Activated naive CD4-positive, alpha-beta T cell treated with anti-CD3 and anti-CD28 coated beads, Interleukin-2, amount 50 U/mL, for 72 hours (primary cell): Measurements from ENCODE around the gene SEC31A. TPM values are rescaled to one million over a fixed set of nuclear protein-coding genes. Genes with fewer than 3 reads are reported as not detected.

ENCODE experiments used
- ATAC-seq, 2 donors: fragments of 150-1000 bp; cut with Tn5 transposase; 2 replicates each; pipeline ENCODE4 v1.10.0; 2021; ENCODE audit warnings: mild to moderate bottlenecking in 2 of 2, moderate library complexity in 2 of 2
- DNase-seq, 2 donors: peaks; one replicate each; pipeline ENCODE4 v3.0.0; 2021 to 2022; ENCODE audit warnings: low spot score in 2 of 2
- H3K27ac Mint-ChIP-seq, 2 donors: one replicate each; pipeline ENCODE4 v1.8.0; 2022; ENCODE audit warnings: mild to moderate bottlenecking in 2 of 2, mixed read lengths in 2 of 2
- H3K36me3 Mint-ChIP-seq, 2 donors: one replicate each; pipeline ENCODE4 v1.8.0; 2022; ENCODE audit warnings: mixed read lengths in 2 of 2
- H3K9me3 Mint-ChIP-seq, 2 donors: one replicate each; pipeline ENCODE4 v1.8.0; 2022; ENCODE audit warnings: mixed read lengths in 2 of 2
- total RNA-seq, 2 donors: library from RNA; stranded (reverse); gene quantifications; one replicate each; pipeline ENCODE4 v1.2.3, GENCODE V29; 2022

The SEC31A gene
- total RNA-seq, 2 donors from 2014 or later: 93.9 to 124 TPM

DNA sequence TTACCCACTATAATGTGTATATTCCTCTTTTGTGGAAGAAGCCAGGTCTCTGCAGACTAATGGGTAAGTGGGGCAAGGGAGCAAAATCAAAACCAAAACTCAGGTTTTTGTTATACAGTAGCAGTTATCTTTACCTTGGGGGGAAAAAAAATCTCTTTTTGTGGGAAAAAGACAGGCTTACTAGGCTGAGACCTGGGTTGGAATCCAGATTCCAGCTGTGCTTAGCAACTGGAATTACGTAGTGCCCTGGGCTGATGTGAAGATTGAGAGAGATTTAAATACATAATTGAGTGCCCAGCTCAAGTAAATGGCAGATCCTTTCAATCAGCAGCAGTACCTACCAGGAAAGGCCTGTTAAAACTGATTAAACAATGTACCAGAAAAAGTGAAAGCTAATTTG is 76.9 kb downstream of the SEC31A start:
- DNase-seq: no peak
- Mint-ChIP-seq H3K36me3 (peaks cover 6 to 11% of the 10 kb centered on the region in 2 donors), H3K9me3 (no peaks in the 10 kb centered on the region), H3K27ac (no peak overlapping the region)
- no peak for ATAC-seq

DNA sequence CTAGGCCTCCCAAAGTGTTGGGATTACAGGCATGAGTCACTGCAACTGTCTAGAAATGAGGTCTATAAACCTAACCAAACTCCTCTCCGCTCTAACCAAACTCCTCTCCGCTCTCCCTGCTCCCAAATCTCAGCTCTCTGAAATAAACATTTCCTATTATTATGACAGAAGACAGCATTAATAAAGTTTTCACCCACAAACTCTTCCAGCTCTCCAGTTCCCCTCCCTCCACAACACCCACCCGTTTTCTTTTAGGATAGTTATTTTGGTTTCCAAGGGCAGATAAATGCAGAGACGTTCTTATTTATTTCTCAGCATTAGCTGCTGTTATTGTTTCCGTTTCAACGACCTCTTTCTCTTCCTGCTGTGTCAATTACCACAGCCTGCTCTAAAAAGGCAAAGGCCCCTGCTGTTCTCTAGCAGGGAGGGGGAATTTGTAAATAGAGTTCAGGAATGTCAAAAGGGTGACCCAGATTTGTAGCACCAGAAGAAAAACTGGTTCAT is 79.1 kb downstream of the SEC31A start:
- DNase-seq (no peak), ATAC-seq (no peak)
- Mint-ChIP-seq H3K9me3 (no peaks in the 10 kb centered on the region), H3K27ac (no peak overlapping the region), H3K36me3 (no peaks in the 10 kb centered on the region)

DNA sequence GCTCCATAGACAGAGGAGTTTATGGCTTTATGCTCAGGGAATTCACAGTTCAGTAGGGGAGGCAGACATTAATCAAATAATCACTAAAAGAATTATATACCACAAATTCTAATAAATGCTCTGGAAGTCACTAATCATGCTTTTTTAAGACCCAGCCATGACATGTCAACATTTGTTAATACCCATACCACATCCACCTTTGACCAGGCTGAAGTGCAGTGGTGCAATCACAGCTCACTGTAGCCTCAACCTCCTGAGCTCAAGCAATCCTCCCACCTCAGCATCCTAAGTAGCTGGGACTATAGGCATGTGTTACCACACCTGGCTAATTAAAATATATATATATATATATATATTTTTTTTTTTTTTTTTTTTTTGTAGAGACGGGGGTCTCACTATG is 79.6 kb downstream of the SEC31A start:
- H3K27ac Mint-ChIP-seq: no peak overlapping the region
- ATAC-seq (no peak), DNase-seq (no peak)
- H3K36me3 Mint-ChIP-seq: no peaks in the 10 kb centered on the region
- no peaks in the 10 kb centered on the region for H3K9me3 Mint-ChIP-seq

DNA sequence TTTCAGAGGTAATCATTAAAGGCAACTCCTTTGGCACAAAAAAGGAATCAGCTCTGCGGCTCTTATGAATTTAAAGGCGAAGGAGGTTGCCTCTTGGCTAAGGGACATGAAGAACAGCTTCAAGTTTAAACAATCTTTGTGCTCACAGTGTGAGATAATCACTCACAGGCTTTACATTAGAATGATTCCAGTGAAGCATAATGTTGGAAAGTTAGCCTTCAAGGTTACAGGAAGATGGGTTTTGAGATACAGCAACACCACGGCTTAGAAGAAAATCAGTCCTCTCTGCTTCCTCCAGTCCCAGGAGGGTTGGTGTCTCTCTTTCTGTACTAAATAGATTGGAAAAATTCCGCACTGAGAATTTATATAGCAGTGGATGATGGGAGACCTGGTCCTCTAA is 80.8 kb downstream of the SEC31A start:
- Mint-ChIP-seq H3K27ac (no peak overlapping the region), H3K9me3 (no peaks in the 10 kb centered on the region), H3K36me3 (no peaks in the 10 kb centered on the region)
- ATAC-seq (no peak), DNase-seq (no peak)

DNA sequence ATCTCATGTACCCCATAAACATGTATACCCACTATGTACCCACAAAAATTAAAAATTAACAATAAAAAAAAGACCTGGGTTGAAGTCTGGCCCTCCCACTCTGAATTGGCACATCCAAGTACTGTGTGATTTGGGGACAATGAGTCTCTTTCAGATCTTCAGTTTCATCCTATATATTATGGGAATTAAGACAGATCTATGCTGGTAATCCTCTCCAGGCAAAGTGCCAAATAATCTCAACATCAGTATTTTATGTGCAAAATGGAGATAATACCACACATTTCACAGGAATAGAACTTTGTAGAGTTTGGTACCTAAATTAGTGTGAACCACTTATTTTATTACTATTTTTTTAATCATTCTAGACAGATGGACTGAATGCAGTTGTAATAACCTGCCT is 81.3 kb downstream of the SEC31A start:
- Mint-ChIP-seq H3K27ac (no peak overlapping the region), H3K9me3 (no peaks in the 10 kb centered on the region), H3K36me3 (no peaks in the 10 kb centered on the region)
- DNase-seq (no peak), ATAC-seq (no peak)

DNA sequence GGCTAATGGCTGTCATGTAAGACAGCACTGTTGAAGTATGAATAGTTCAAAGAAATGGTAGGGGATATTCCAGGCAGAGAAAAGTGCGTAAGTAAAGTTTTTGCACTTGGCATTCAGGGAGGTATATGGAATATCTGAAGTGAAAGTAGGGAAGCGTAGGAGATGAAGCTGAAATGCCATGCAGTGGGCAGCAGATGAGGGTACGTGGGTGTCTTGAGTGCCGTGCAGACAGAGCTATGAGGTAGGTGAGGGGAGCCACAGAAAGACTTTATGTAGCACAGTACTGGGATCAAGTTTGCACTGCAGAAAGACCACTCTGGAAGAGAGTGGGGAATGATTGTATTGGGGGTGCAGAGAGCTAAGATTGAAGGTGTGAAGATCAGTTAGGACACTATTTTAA is 87.2 kb downstream of the SEC31A start:
- ATAC-seq (no peak), DNase-seq (no peak)
- Mint-ChIP-seq H3K9me3 (no peaks in the 10 kb centered on the region), H3K36me3 (no peaks in the 10 kb centered on the region), H3K27ac (no peak overlapping the region)

DNA sequence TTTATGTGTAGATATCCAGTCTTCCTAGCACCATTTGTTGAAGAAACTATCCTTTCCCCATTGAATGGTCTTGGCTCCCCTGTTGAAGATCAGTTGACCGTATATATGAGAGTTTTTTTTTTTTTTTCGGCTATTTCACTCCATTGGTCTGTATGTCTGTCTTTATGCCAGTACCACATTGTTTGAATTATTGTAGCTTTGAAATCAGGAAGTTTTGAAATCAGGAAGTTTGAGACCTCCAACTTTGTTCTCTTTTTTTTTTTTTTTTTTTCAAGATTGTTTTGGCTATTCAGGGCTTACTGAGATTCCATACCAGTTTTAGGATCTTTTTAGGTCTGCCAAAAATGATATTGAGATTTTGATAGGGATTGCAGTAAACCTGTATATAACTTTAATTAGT is 88.0 kb downstream of the SEC31A start:
- H3K9me3 Mint-ChIP-seq: no peaks in the 10 kb centered on the region
- no peaks in the 10 kb centered on the region for H3K36me3 Mint-ChIP-seq
- ATAC-seq: no peak
- H3K27ac Mint-ChIP-seq: no peak overlapping the region
- no peak for DNase-seq

DNA sequence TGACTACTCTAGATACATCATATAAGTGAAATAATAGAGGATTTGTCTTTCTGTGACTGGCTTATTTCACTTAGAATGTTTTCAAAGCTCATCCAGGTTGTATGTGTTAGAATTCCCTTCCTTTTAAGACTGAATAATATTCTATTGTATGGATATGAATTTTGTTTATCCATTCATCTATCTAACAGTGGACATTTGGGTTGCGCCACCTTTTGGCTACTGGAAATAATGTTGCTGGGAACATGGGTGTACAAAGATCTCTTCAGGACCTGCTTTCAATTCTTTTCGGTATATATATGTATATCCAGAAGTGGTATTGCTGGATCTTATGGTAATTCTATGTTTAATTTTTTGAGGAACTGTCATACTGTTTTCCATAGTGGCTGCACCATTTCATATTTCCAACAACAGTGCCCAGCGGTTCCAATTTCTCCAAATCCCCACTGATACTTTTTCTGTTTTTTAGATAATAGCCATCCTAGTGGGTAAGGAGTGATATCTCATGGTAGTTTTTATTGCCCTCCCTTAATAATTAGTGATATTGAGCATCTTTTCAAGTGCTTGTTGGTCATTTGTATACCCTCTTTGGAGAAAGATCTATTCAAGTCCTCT is 88.9 kb downstream of the SEC31A start:
- Mint-ChIP-seq H3K9me3 (no peaks in the 10 kb centered on the region), H3K36me3 (no peaks in the 10 kb centered on the region), H3K27ac (no peak overlapping the region)
- DNase-seq (no peak), ATAC-seq (no peak)

DNA sequence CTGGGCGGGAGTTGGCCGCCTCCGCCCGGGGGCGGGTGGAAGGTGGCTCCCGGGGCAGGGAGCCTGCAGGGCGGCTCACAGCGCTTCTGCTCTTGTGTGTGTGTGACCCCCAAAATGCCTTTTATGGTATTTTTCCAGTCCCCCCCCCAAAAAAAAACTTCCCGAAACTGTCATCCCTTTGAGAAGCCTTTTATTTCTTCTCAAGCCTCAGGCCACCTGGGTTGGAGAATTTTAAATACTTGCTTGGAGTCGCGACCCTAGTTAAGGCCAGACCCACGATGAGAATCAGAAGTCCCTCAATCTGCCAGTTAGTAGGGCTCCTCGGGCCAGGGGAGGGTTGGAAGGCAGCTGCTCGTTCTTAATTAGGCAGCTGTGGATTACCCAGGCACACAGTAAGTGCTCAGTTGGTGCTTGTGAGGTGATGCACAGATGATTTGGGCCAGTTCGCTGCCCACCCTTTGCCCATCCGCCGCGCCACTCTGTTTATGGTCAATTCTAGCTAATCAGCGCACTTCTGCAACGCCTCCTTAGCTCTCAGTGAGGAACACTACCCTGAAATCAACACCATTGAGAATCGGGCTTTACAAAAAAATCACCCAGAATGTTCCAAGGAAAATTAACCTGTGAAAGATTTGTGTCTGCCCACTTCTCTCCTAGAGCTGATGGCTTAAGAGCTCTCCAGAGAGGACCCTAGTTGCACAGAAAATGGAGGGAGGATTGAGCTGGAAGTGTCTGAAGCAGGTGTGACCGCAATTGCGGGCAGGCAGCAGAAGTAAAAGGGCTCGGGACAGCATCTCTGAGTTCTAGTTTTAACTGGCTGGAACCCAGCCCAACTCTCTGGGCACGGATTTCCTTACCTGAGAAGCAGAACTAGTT is 91.7 kb downstream of the SEC31A start:
- H3K36me3 Mint-ChIP-seq: no peaks in the 10 kb centered on the region
- ATAC-seq: peak; percentile 15 to 29
- H3K27ac Mint-ChIP-seq: no peak overlapping the region
- H3K9me3 Mint-ChIP-seq: no peaks in the 10 kb centered on the region
- no peak for DNase-seq

DNA sequence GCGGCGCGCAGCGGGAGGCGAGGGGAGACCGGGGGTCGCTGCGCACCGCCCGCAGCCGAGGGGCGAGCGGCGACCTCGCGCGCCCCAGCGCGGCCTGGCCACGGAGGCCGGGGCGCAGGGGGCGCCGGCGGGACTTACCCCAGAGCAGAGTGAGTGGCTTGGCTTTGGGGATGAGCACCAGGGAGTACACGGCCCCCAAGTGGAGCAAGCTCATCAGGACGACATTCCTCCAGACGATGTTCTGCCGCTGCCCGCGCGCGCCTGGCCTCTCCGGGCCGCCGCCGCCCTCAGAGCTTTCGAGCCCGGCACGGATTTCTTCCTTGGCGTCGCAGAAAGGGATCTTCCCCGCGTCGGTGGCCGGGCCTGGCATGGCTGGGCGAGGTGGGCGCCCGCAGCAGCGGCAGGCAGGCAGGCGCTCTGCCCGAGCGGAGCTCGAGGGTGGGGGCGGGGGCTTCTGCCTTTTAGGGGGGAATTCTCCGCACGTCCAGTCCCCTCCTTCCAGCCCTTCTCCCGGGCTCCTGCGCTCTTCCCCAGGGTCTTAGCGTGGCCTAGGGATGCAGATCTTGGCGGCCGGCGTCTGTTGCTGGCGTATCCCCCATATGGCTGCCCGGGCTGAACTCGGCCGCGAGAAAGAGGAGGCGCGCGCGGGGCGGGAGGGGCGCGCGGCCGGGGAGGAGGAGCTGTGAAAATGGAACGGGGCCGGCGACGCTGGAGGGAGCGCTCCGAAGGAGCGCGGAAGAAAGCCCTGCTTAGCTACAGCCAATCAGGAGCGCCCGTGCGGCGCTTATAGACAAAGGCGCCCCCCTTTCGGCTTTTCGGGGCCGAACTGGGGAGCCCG is 92.6 kb downstream of the SEC31A start, which contains the start of gene SCD5:
SCD5 (minus strand) TSS at position 629 of the 838 bp plus-strand sequence; CDS start at position 370, 259 bp downstream.
- H3K9me3 Mint-ChIP-seq: no peaks in the 10 kb centered on the region
- H3K27ac Mint-ChIP-seq: no peak within 1 kb of the TSS
- DNase-seq (peak in 1 of 2 donors; percentile 57), ATAC-seq (peak; percentile 85 to 96)
- no peaks in the 10 kb centered on the region for H3K36me3 Mint-ChIP-seq

DNA sequence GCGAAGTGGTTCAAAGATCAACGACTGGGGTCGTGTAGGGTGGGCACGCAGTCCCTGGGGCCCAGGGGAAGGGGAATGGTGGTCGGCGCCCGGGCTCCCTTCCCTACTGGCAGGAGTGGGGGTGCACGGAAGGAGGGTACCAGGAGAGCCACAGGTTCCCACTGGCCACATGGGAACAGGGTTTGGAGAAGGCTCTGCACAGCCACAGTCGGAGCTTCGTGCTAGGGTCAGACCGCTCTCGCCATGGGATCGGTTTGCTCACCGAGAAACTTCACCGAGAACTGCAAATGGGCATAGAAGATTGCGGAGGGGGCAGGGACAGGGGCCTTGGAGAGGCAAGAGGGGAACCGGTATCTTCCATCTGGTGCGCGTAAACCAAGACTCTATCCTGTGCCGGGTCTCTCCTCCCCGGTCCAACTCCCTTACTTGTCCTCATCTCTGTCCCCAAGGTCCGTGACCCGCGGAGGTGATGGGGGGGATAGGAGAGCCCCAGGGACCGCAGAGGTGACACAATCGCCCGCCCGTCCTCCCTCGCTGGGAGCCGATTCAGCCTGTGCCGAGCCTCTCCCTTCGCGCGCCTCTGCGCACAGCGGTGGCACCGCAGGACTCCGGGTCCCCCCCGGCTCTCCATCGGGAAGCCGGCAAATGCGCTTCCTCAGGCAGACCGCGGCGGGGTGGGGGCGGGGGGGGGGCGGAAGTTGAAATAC is 93.4 kb downstream of the SEC31A start:
- H3K36me3 Mint-ChIP-seq: no peaks in the 10 kb centered on the region
- H3K9me3 Mint-ChIP-seq: no peaks in the 10 kb centered on the region
- H3K27ac Mint-ChIP-seq: no peak overlapping the region
- no peak for ATAC-seq
- peak in 1 of 2 donors; percentile 22 for DNase-seq

DNA sequence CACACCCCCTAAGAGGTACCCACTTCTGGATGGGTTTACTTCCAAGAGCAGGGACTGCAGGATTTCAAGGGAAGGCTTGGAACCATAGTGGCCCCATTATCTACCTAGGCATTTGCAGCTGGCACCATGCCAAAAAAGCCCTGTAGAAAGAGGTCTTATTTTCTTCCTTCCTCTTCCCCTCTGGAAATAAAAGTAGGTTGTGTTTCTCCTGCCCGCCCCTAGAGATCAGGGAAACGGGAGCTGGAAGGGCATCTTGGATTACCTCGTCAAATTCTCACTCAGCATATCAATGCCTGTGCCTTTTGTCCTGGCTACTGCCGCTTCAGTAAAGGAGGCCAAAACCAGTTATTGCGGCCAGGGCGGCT is 93.9 kb downstream of the SEC31A start:
- ATAC-seq (no peak), DNase-seq (no peak)
- H3K27ac Mint-ChIP-seq: no peak overlapping the region
- no peaks in the 10 kb centered on the region for H3K36me3 Mint-ChIP-seq
- H3K9me3 Mint-ChIP-seq: no peaks in the 10 kb centered on the region

DNA sequence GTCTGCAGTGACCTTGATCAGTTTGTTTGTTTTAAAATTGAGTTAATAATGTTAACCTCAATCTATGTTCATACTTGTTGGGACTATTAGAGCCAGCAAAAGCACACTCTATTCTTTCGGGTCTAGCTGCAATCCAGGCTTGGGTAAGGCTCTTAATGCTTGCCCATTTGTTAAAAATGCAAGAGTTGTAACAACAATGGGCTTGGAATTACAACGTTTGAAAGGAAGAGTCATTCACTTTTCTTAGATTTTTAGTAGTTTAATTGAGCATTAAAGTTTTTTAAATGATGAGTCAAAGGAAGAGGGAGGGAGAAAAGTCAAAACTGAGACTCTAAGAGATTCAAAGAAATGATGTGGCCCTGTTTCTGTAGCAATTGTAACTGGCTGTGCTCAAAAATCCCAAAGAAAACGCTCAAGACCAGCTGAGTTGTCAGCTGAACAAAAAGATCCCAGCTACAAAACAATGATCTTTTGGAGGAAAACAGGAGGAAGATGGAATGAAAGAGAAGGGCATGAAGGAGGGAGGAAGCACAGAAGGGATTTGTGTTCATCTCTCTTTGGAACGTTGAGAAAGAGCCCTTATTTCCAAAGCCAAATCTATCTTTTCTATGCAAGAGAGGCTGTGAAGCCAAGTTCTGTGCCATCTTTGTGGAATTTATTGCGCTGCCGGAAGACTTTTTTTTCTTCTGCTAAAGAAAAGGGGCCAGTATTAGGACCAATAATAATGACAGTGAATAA is 97.9 kb downstream of the SEC31A start:
- no peaks in the 10 kb centered on the region for H3K9me3 Mint-ChIP-seq
- DNase-seq (no peak), ATAC-seq (no peak)
- no peak overlapping the region for H3K27ac Mint-ChIP-seq
- H3K36me3 Mint-ChIP-seq: no peaks in the 10 kb centered on the region

DNA sequence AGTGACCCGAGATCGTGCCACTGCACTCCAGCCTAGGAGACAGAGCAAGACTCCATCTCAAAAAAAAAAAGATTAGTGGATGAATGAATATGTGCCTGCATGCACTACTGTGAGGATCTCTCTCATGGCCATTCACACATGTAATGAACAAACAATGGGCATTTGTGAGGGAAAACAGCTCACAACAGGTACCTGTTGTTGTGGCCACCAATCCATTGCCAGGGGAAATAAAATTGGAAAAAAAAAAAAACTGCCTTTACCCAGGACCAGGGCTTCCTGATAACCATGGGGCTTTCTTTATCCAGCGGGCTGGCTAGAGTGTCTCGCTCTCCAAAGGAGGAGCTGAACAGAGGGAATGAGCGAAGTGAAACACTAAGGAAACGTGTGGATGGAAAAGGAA is 99.8 kb downstream of the SEC31A start:
- Mint-ChIP-seq H3K27ac (no peak overlapping the region), H3K36me3 (no peaks in the 10 kb centered on the region), H3K9me3 (no peaks in the 10 kb centered on the region)
- no peak for DNase-seq
- no peak for ATAC-seq

DNA sequence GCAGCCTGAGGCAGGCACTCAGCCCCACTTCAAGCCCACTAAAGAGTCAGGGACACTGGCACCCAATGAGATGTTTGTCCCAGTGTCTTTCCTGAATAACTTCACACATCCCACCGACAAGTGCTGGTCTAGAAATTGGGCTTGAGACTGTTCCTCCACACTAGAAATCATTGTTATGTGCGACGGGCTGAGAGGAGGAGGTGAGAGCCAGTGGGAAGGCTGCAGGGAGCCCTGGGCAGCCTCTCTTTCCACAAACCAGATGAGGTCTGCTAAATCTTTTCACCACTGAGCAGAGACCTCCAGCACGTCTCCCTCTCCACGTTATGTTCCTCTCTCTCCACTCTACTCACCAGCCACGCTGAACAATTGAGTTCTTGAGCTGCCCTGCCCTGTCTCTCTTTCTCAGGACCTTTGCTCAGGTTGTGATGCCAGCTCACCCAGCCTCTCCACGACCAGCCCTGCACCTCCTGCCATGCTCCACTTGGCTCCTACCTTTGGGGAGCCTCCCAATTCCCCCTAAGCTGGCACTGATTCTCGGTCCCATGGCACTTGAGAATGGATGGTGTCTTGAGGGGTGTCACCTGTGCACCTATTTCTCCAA is 100.8 kb downstream of the SEC31A start:
- DNase-seq (no peak), ATAC-seq (no peak)
- no peaks in the 10 kb centered on the region for H3K9me3 Mint-ChIP-seq
- H3K27ac Mint-ChIP-seq: no peak overlapping the region
- H3K36me3 Mint-ChIP-seq: no peaks in the 10 kb centered on the region
